HG03095 (cell line): ENCODE measurements around the gene NPAS3.

Experiments used
- ATAC-seq: cut with Tn5 transposase; IDR thresholded peaks from one replicate; pipeline ENCODE4 v1.9.1; 2021; ENCODE audit warnings: moderate library complexity; ENCODE audit not compliant: unreplicated experiment

NPAS3 gene

DNA sequence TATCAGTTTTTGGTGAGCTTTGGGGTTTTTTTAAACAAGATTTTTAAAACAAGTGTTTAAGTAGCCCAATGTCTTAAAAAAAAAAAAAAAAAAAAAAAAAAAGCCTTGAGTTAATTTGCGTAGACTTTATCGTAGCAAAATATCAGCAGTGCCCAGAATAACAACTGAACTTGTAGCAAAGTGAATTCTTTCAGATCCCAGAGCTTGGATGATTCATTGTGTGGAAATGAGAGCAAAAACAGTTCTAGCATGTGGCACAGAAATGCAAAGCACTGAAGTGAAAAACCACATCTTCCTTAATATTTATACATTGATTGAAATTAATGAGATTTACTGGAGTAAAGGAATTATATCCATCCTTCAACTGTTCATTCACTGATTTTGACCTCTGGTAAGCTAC, 754.1 kb downstream of the NPAS3 start:
- ATAC-seq, result no peak

DNA sequence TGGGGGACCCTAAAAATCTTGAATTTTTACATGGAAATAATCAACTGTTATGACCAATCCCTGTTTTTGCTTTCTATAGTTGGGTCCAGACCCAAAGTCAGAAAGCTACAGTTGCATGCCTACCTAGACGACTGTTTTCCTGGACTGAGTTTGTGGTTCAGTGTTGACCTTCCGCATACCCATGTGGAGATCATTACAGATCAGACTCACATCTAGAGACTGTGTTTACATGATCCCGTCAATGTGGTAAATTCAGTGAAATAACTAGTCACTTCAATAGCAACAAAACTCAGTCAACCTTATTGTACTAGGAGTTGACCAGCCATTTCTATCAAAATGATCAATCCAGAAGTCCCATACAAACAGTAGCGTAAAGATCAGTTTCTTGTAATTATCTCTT, 754.6 kb downstream of the NPAS3 start:
- no peak for ATAC-seq

DNA sequence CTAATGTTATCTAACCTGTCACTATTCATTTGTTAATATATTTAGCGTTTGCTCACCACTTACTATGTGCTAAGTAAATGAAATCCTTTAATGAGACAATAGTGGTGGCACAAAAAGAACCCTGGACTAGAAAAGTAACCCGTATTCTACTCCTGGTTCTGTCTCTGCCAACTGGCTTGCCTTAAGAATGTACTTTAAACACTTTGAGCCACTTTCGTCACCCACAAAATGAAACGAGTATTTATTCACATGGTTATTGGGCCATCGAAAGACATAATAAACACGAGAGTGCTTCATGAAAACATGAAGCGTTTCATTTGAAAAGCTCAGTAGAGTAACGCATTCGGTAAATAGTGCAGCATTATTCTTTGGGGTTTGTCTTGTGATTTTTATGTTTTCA, 757.5 kb downstream of the NPAS3 start:
- ATAC-seq, result no peak

DNA sequence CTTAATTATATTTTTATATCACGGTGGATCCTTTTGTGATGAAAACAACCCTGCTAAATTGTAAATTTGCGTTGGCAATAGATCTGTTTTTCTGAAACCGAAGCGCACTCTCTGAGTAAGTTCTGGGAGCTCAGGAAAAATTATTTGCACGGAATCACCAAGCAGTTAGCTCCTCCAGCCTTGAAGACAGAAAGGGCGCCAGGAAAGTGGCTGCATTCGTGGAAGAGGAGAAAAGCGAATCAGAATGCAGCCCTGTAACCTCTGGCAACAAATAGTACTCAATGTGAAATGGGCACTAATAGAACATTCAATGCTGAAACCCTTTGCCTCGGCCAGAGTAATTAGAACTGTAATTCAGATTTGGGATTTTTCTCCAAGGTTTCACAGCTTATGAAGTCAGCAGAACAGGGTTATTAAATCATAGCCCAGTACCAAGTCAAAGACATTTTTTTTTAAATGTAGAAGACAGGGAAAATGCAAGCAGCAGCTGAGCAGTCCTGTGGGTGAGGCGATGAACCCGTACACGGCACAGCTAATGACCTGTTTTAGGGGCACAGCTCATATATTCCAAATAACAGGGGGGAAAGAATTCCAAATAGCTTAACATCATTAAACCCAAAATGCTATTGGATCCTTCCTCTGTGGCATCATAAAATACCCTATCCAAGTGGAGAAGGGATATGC, 760.8 kb downstream of the NPAS3 start:
- ATAC-seq, result no peak

DNA sequence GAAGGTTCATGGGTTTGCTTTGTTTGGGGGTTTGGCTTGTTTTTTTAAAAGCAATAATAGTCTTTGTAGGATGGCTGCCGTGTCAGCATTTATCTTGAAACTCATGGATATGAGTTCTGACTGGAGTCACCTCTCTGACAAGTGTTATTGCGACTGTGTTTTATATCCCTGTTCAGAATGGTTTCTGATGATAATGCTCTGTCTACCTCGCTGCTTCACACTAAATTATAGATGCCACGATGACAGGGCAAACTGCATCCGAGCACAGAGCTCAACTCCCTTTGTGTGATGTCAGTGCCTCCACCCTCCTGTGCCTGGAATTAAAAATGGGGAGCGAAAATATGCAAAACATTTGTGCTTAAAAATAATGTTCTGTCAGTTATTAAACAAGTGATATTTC, 761.4 kb downstream of the NPAS3 start:
- ATAC-seq, result no peak

DNA sequence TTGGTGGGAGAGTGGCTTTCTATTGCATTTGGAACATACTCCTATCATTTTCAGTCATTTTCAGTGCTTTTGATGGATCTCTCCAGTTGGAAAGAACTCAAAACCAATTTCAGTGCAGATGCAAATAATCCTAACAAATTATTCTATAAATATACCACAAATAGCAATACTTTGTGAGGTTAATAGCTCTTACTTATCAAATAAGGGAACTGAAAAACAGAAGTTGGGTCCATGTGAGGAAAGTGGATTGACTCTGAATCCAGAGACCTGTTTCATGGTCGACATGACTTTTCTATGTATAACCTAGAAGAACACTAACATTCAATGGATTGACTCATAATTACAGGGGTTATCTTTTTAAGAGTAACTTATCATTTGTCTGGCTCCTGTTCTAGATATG, 763.6 kb downstream of the NPAS3 start:
- no peak for ATAC-seq

DNA sequence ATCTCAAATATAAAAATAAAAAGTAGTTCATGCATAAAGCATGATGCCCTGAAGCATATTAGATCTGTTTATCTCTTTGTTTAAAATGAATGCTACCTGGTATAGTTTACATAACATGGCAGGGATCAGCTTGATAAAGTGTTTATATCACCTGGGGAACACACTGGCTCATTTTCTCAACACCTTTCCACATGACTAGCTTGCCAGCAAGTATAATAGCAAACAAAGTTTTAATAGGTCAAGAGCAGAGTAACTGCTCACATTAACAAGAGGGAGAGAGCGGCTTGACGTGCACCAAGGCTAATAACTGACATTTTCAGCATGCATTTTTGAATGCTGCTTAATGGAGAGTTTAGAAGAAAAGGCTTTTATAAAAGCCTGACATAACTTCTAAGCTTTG, 765.8 kb downstream of the NPAS3 start:
- ATAC-seq, result no peak

DNA sequence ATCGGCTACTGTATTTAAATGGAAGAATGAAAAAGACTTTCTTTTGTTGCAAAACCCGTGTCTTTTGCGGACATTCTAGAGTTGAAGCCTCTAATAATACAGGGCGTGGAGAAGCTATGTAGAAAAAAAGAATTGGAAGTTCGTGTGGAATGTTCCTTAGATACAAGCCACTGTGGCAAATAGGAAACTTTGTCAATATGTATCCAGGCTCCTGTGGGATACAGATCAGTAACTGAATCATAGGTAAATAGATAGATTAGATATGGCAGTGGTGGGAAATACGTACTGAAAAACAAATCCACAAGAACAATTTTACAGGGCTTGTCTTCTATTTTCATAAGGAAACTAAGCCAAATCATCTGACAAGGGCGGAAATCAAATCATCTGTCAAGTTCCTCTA, 766.8 kb downstream of the NPAS3 start:
- no peak for ATAC-seq

DNA sequence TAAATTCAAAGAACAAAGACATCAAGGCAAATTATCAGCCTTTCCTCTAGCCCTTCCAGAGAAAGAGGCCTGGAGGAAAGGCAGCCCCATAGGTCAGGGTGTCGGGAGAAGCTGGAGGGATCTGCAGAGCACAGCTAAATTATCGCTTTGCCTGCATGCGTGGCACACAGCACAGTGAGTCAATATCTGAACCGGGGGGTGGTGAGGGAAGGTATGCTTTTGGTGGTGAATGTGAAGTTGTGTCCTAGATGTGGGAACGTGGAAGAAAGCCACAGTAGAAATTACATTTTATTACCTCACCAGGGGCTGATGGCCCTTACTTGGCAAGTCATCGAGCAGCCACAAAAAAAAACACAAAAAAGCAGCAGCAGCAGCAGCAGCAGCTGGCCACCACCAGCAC, 769.0 kb downstream of the NPAS3 start:
- ATAC-seq, result no peak

DNA sequence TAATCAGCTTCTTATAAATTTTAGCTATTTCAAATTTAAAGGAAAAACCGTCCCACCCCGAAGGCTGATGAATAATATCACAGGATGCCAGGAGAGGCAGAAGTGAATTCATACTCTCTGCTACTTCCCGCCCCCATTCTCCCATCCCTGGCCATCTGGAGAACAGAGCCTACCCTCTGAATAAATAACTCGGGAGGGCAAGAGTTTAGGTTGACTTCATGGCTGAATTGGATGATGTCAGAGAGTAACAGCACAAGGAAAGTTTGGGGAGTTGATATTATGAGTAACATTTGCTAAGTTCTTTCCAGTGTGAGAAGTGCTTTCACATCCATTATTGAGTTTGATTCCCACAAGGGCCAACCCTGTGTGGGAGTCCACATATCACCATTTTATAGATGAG, 770.6 kb downstream of the NPAS3 start:
- no peak for ATAC-seq

DNA sequence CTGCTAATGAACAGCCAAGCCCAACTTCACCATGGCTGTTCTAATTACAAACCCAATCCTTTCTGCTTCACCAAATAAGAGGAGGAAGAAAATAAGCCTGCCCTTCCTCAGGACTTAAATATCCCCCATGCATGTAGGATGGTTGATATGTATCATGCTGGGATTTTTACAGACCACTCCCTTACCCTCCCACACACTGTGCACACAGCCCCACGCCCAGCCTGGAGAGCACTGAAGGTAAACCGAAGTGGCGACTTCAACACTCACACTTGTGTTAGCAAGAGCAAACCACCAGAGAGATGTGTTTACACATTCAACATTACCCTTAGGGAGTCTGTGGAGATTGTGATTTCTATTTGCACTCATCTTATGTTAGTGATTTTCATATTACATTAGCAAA, 771.0 kb downstream of the NPAS3 start:
- no peak for ATAC-seq

DNA sequence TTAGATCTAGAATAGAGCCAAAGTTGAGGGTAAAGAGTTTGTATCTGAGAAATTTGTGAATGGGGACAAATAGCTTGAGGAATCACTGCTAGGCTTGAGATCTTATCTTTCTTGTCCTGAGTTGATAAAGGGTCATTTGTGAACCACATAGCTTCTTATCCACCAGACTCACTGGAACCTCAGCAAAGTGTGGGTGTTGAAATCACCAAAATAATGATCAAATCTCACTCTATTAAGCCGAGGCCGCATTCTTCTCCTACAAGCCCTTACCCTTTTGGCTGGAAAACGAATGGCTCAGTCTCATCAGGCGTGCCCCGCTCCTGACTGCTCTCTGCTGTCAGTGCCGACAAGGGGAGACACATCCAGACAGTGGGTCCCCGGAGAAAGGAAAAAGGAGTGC, 771.6 kb downstream of the NPAS3 start:
- ATAC-seq, result no peak

DNA sequence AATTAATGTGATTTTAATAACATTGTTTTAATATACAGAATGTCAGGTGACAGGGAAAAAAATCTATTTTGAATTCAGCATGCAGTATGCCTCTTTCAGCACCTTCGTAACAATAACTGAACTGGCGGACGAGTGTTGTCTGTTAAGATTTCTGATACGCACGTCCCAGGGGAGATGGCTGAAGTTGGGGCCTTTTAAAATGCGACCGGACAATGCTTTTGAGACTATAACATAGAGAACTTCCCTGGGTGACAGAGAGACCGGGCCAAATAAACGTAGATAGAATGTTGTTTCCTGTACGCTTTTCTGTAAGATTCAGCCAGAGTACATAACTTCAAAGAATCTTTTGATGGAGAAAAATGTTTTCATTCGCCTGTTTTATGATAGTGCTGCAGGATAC, 772.5 kb downstream of the NPAS3 start:
- no peak for ATAC-seq

DNA sequence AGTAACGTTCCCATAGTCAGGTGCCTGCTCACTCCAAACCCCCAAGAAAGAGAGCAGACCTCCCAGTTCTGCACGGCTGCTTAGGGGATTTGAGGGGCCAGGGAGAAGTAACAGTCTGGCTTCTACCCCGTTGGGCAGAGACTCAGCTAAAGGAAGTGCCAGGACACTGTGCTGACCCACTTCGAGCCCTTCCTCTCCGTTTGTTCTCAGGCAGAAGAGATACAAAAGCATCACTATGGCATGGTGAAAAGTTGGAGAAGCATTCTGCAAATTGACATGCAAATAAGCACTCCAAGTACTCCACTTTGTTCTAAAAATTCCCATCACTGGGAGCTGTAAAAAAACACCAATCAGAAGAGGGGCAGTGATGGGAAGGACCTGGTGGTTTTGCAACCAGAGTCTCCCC, 773.1 kb downstream of the NPAS3 start:
- ATAC-seq, result no peak

DNA sequence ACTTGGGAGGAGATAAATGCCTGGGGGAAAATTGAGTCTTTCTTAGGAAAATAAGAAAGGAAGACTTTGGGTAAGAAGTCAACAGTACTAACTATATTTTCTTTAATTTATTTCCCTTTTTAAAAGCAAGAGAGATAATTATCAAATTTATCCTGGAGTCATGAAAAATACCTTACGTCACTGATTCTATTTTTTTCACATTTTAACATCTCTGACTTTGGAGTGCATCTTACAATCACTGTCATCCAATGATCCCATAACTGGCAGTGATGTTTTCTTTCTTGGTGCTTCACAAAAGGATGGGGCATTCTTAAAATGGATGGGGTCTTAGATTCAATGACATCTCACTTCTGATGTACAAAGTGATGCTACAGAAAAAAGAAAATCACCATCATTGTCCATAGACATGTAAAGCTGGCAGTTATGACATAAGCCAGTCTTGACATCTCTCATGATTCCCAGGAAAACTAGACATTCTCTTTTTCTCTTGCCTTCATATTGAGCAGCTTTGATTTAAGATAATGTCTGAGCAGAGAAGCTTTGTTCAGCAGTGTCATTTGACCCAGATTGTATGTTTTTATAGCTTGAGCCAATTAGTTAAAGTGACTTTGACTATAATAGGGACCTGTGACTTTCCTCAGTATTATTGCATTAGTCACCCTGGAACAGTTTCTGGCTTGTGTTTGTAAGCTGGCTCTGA, 776.0 kb downstream of the NPAS3 start:
- ATAC-seq, result no peak

DNA sequence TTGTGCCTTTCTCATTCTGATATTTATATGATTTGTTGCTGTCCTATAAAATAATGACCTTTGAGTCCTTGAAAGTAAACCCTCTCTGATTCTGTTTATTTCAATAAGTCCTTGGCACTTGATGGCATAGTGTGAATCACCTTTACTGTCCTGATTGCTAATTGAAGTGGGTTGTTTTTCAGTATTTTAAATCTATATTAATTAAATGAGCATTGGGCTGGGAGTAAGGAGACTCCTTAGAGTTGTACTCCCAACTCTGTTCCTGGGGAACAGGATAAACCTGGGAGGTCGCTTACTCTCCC, 776.5 kb downstream of the NPAS3 start:
- ATAC-seq, result no peak

DNA sequence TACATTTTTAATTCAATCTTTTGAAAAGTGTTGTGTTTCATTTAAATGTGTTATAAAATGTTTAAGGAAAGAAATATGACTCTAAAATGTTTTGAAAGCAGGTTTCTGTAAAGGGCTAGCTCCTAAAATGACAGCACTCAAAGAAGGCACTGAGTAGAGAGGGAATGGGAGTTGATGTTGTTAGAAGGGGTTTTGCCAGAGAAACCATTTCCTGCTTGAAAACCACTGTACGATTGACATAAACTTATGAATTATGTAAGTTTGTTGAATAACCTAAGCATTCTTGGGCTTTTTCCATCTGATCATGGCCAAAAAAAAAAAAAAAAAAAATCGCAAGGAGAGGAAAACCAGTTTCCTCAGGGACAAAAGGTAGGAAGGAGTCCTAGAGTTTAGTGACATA, 778.2 kb downstream of the NPAS3 start:
- no peak for ATAC-seq

DNA sequence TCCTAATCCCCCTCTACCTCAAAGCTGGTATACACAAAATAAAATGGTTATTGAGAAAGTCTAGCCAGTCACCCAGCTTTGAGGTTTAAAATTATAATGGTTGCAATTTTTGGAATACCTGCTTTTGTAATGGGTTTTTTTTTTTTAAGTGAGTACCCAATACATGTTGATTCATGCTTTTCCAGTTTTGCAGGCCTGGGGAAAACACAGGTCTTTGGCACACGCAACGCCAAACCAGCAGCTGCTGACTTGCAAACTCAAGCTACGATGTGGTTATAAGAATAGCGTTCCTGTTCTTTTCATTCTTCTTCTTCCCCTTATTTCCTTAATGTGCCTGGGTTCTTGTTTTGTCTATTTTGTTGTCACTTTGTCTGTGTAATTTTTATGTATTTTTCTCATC, 779.2 kb downstream of the NPAS3 start:
- ATAC-seq, result no peak

DNA sequence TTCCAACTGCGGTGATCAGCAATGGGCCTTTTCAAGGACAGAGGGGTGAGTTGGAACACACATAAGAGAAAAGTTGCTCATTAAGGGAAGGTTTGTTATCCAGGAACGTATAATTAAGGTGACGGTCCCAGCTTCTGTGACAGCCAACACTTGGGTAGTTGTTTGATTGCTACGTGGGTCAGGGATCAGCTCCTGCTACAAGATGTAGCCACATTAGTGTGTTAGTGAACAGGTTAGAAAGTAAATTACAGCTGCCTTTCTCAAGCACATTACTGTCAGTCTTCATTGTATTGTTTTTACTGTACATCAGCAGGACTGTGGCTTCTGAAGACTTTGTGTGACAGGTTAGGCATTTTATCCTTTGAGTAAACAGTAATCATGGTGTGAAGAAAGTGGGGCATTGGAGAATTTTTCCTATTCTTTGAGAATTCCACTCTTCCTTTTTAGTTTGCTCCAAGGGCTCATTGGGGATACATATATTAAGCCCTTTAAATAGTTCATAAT, 781.7 kb downstream of the NPAS3 start:
- no peak for ATAC-seq

DNA sequence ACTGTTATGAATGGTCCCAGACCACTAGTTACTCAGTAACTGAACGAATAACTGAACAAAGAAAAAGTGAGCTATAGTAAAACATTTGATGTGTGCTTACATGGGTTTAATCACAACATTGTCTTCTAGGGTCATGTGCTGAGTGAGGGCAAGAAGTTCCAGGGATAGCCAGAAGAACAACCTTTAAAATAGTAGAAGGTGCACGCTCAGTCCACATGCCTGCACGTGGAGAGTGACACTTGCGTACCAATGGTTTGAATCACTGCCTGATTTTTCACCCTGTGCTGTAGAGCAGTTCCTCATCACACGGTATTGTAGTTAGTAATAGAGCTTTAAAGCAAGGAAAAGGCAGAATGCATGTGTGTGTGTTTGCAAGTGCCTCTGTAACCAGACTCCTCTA, 788.0 kb downstream of the NPAS3 start:
- no peak for ATAC-seq

DNA sequence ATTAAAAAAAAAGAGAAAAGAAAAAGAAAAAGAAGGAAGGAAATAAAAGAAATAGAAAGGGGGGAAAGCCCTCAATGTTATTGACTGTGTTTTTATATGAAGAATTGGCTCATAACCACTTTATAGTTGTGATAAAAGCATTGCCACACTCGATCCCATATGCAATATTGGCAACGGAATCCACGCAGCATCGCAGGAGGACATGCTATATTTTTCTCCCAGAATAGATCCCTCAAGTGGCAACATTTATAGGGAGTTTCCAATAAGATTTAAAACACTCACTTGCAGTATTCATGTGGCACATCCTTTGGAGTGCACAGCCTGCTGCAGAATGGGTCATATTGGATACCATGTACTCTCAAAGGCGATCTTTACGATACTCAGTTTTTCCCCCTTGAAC, 788.9 kb downstream of the NPAS3 start:
- ATAC-seq, result no peak

DNA sequence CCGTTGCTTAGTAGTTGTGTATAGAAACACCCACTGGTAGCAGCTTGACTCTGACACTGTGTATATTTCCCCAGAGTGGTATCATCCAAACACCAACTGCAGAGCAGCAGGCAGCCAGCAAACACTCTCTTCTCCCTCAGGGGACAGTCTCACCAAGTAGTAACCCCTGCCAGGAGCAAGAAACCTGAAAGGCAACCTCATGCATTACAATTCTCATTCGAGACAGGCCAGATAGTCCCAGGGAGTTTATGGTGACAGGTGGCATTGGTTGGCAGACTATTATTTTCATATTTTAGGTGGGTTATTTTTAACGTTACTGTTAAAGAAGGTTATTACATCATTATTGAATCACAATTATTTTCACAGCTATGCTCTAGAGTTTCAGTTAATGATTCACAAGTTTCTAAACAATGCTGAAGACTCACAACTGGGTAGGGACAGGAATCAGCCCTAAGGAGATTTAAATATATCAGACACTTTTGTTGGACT, 789.4 kb downstream of the NPAS3 start:
- no peak for ATAC-seq

DNA sequence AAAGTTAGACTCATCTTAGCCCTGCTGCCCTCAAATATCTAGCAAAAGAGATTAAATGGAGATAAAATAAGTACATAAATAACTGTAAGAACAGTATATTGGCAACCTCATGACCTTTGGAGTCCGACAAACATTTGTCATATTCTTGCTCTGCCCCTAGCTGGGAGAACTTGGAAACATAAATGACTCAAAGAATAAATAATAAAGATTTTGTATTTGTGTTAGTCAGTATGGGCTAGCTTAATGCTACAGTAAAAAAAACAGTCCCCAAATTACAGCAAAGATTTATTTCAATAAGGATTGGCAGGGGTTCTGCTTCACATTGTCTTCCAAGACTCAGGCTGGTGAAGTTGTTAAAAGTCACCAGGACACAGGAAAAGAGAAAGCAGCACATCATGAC, 791.5 kb downstream of the NPAS3 start:
- no peak for ATAC-seq
